CD4-positive, alpha-beta T cell treated with Interleukin-2 at 100 ng/mL for 4 hours (primary cell): Measurements from ENCODE around the gene MYH11.

Experiments
- DNase-seq: peaks from one replicate; pipeline ENCODE4 v3.0.0-alpha.2; 2020; ENCODE audit warnings: low spot score

MYH11 gene

GRCh38 chr16:15856901-15857698 lies at the start of gene MYH11:
MYH11 (minus strand) TSS chr16:15857028; CDS start chr16:15838252, 18,776 bp downstream.
- DNase-seq: no peak

DNA sequence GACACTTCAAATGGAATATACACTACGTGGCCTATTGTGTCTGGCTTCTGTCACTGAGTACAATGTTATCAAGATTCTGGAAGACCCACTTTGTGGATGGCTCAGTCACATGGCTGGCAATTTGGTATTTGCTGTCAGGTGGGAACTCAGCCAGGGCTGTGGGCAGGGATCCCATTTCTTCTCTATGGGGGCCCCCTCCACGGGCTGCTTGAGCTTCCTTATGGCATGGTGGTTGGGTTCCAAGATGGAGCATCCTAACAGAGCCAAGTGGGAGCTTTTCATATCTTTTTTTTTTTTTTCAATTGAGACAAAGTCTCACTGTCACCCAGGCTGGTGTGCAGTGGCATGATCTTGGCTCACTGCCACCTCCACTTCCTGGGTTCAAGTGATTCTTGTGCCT lies 49.6 kb upstream of the MYH11 start:
- no peak for DNase-seq

DNA sequence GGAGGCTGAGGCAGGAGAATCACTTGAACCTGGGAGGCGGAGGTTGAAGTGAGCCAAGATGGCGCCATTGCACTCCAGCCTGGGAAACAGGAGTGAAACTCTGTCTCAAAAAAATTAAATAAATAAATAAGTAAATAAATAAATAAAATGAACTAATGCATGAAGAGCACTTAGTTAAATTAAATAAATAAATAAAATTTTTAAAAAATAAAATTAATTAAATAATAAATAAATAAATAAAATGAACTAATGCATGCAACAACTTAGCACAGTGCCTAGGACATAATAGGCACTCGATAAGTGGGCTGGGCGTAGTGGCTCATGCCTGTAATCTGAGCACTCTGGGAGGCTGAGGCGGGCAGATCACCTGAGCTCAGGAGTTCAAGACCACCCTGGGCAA lies 47.1 kb upstream of the MYH11 start:
- DNase-seq: no peak

DNA sequence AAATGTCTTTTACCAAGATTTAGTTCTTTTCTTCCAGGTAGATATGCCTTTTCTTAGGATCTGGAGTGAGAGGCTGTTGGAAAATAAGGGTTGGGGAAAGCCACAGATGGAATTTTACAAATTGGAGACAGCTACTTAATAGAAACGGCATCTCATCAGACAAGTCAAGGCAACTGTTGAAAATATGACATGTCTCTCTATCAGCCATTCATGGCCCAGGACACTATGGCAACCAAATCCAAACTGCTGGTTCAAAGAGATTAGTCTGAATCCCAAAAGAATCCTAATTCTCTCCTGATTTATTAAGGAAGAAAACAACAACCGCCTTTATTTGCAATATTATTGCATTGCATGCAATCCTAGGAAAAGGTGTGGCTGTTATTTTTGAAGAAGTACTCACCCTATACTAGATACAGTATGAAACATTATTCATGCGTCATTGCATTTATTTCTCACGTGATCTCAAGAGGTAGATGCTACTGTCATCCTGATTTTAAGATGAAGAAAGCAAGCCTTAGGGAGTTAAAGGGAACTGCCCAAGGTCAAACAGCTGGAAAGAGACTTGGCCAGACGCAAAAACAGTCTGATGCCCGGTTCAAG lies 44.2 kb upstream of the MYH11 start:
- no peak for DNase-seq

GRCh38 chr16:15900357-15900756 lies 43.5 kb upstream of the MYH11 start:
- no peak for DNase-seq

- DNase-seq: peak; percentile 16
Measured at GRCh38 chr16:15899538-15900100, 42.8 kb upstream of the MYH11 start.

DNA sequence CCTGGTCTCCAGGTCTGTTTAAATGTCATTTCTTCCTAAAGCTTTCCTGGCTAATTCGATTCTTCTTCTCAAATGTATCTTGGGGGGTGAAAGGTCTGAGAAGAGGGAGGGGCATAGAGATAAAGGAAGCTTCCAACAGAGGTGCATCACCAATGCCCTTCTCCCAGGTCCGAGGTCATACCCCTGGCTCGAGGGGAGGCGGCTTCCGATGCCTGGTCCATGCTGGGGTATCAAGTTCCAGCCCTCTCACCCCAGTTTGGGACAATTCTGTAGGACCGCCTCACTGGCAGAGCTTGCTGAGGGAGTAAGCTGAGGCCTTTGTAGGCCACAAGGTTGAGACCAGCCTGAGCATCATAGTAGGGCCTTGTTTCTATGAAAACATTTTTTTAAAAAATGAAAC lies 41.8 kb upstream of the MYH11 start:
- DNase-seq: no peak

GRCh38 chr16:15897834-15898254 lies 41.0 kb upstream of the MYH11 start:
- no peak for DNase-seq

- no peak for DNase-seq
Measured at GRCh38 chr16:15897121-15897780, 40.4 kb upstream of the MYH11 start.

DNA sequence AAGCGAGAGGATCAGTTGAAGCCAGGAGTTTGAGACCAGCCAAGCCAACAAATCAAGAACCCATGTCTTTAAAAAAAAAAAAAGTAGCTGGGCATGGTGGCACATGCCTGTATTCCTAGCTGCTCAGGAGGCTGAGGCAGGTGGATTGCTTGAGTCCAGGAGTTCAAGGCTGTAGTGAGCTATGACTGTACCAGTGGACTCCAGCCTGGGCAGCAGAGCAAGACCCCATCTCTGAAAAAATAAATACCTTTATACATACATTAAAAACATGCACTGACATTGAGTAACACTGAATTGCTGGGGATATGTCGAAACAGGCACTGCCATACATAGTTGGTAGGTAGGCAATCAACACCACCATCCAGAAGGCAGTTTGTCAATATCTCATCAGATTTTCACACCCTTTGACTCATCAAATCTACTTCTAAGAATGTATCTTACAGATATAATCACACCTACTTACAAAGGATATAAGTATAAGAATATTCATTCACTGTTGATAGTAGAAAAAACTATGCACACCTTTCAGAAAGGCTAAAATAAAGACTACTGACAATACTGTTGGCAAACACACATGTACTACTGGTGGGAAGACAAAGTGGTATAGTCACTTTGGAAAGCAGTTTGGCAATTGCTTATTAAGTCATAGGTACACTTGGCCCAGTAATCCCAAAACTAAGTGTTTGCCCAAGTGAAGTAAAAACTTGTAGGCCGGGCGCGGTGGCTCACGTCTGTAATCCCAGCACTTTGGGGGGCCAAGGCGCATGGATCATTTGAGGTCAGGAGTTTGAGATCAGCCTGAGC lies 37.9 kb upstream of the MYH11 start:
- no peak for DNase-seq

- DNase-seq: no peak
Measured at GRCh38 chr16:15891508-15891907, 34.7 kb upstream of the MYH11 start.

DNA sequence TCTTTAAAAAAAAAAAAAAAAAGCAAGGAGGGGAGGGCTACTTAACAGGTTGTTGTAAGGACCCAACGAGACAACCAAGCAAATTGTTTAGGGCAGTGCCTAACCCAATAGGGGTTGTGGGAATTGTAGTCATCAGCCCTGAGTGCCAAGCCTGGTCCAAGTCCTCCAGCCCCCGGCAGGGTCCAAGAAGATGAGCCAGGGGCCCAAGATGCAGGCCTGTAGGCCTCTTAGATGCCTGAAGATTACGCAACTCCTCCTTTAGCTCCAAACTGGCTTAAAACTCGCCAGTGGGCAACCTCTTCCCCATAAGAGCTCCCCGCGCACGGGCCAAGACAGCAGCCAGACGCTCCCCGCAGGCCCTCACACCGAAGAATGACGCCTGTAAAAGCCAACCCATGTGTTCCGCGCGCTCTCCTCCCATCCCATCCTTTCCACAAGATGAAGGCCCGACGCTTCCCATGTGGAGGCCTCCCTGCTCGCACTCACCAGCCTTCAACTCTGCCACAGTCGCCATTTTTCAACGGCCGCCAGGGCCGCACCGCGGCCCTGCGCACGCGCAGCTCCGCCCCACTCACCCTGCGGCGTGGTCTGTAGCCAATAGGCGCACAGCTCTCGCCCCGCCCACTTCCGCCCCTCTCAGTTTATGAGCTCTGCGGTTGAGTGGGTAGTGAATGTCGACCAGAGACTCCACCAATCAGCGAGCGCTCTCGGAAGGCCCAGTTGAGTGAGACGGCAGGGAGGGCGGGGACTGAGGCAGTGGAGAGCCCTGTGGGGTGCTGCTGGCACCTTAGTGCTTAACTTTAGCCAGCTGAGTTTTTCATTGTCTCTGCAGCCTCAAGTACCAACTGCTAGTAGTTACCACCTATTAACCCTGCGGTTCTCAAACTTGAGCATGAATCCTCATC lies 31.5 kb upstream of the MYH11 start, which contains the start of gene CEP20:
TSS of gene CEP20 (minus strand) at position 532 of the 905 bp plus-strand sequence. CDS start at position 514, 18 bp downstream.
- DNase-seq: peak; percentile 100

- DNase-seq: no peak
Measured at GRCh38 chr16:15887283-15887682, 30.5 kb upstream of the MYH11 start.

GRCh38 chr16:15886078-15886477 lies 29.2 kb upstream of the MYH11 start:
- DNase-seq: no peak

GRCh38 chr16:15885560-15886001 lies 28.8 kb upstream of the MYH11 start:
- no peak for DNase-seq

- DNase-seq: no peak
Measured at GRCh38 chr16:15882563-15882962, 25.7 kb upstream of the MYH11 start.

DNA sequence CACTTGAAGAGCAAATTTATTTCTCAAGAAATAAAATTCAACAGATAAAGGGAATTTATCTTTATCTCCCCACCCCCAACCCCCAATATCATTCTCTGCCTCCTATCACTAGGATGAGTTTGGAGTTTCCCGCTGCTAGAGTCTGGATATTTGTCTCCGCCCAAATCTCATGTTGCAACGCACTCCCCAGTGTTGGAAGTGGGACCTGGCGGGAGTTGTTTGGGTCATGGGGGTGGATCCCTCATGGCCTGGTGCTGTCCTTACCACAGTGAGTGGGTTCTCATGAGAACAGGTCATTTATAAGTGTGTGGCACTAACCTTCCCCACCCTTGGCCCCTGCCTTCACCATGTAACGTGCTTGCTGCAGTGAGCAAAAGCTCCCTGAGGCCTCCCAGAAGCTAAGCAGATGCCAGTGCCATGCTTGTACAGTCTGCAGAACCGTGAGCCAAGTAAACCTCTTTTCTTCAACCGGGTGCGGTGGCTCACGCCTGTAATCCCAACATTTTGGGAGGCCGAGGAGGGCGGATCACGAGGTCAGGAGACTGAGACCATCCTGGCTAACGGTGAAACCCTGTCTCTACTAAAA lies 25.1 kb upstream of the MYH11 start:
- no peak for DNase-seq

DNA sequence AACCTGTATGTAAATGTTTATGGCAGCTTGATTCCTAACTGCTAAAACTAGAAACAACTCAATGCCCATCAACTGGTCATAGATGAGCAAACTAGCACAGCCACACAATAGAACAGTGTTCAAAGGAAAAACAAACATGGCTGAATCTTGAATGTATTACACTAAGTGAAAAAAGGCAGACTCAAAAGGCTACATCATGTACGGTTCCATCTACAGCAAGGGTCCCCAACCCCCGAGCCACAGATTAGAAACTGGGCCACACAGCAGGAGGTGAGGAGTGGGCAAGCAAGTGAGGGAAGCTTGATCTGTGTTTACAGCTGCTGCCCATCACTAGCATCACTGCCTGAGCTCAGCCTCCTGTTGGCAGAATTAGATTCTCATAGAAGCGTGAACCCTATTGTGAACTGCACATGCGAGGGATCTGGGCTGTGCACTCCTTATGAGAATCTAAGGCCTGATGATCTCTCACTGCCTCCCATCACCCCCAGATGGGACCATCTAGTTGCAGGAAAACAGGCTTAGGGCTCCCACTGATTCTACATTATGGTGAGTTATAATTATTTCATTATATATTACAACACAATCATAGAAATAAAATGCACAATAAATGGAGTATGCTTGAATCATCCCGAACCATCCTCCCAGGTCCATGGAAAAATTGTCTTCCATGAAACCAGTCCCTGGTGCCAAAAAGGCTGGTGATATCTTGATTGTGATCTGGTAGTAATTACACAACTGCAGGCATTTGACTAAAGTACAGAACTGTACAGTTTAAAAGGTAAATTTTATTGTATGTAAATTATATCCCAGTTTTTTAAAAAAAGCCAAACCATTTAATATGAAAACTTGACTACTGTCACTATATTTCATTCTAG lies 23.8 kb upstream of the MYH11 start:
- DNase-seq: no peak

- DNase-seq: no peak
Measured at GRCh38 chr16:15879255-15879811, 22.5 kb upstream of the MYH11 start.
